K562 (cell line): Measurements from ENCODE around the gene CDKN2C. TPM values are rescaled to one million over a fixed set of nuclear protein-coding genes. Genes with fewer than 3 reads are reported as not detected.

ENCODE experiments used
- BRD4 ChIP-seq: fragments of 200-600 bp; sonication (generic); IDR thresholded peaks from 2 replicates; pipeline ENCODE4 v1.6.1; 2017; ENCODE audit warnings: inconsistent platforms
- CBX1 ChIP-seq: sonication (generic); IDR thresholded peaks from 2 replicates; pipeline ENCODE4 v1.6.1; 2016; ENCODE audit warnings: antibody characterized with exemption, low read depth, mild to moderate bottlenecking
- CBX2 ChIP-seq: fragments of 200-600 bp; sonication (generic); IDR thresholded peaks from one replicate; pipeline ENCODE4 v1.6.1; 2012; ENCODE audit warnings: mild to moderate bottlenecking, low read length, inconsistent platforms; ENCODE audit not compliant: insufficient read depth, poor library complexity, severe bottlenecking
- E2F3 ChIP-seq: fragments of 250-450 bp; sonication (Bioruptor Pico); IDR thresholded peaks from 2 replicates; pipeline ENCODE4 v1.4.0; 2020; ENCODE audit warnings: mild to moderate bottlenecking
- EWSR1 ChIP-seq: fragments of 450-650 bp; IDR thresholded peaks from 2 replicates; pipeline ENCODE4 v1.6.1; 2018; ENCODE audit warnings: borderline replicate concordance, mild to moderate bottlenecking, low read depth, moderate library complexity; ENCODE audit not compliant: partially characterized antibody
- FOXK1 ChIP-seq: sonication (generic); formaldehyde crosslinking; IDR thresholded peaks from 2 replicates; pipeline ENCODE4 v1.8.0; 2022; ENCODE audit warnings: missing genetic modification reagents, mild to moderate bottlenecking, borderline replicate concordance
- GABPB1 ChIP-seq: sonication (generic); formaldehyde crosslinking; IDR thresholded peaks from 2 replicates; pipeline ENCODE4 v1.8.0; 2022; ENCODE audit warnings: mild to moderate bottlenecking, missing genetic modification reagents
- KDM1A ChIP-seq, 2 experiments: fragments of 450-650 bp; IDR thresholded peaks; 2 replicates each; pipeline ENCODE4 v1.6.1; 2016; ENCODE audit warnings: mild to moderate bottlenecking in 2 of 2
- OTX1 ChIP-seq: fragments of 450-650 bp; formaldehyde crosslinking; IDR thresholded peaks from 2 replicates; pipeline ENCODE4 v1.4.0; 2022; ENCODE audit warnings: mild to moderate bottlenecking
- PCBP1 ChIP-seq: fragments of 200-400 bp; formaldehyde crosslinking; IDR thresholded peaks from 2 replicates; pipeline ENCODE4 v1.6.1; 2018; ENCODE audit warnings: mild to moderate bottlenecking, low read depth, low read length; ENCODE audit not compliant: poor library complexity, severe bottlenecking
- PCBP2 ChIP-seq: fragments of 200-400 bp; formaldehyde crosslinking; IDR thresholded peaks from 2 replicates; pipeline ENCODE4 v1.6.1; 2018; ENCODE audit warnings: low read length, low read depth, mild to moderate bottlenecking, moderate library complexity; ENCODE audit not compliant: poor library complexity, severe bottlenecking
- PHF8 ChIP-seq: fragments of 200-600 bp; sonication (generic); IDR thresholded peaks from 2 replicates; pipeline ENCODE4 v1.6.1; 2012; ENCODE audit warnings: mixed run types, mild to moderate bottlenecking, inconsistent platforms, low read length, moderate library complexity, borderline replicate concordance
- POLR2H ChIP-seq: IDR thresholded peaks from 2 replicates; pipeline ENCODE4 v1.6.1; 2016; ENCODE audit warnings: missing genetic modification characterization, low read depth, mild to moderate bottlenecking, control low read depth, missing compliant biosample characterization, moderate library complexity
- RBFOX2 ChIP-seq: fragments of 200-400 bp; formaldehyde crosslinking; IDR thresholded peaks from 2 replicates; pipeline ENCODE4 v1.6.1; 2017; ENCODE audit warnings: low read depth, mild to moderate bottlenecking, low read length, moderate library complexity
- RCOR1 ChIP-seq, 2 experiments: IDR thresholded peaks; 2 replicates each; pipeline ENCODE4 v1.6.1; 2012; ENCODE audit warnings: low read depth in 2 of 2, low read length in 2 of 2, borderline replicate concordance in 1 of 2, improper control_type of control experiment in 1 of 2
- SRSF7 ChIP-seq: fragments of 200-400 bp; formaldehyde crosslinking; optimal IDR thresholded peaks from 2 replicates; pipeline ENCODE3; 2017; ENCODE audit warnings: mild to moderate bottlenecking, low read depth, low read length
- TAF9B ChIP-seq: fragments of 450-650 bp; IDR thresholded peaks from 2 replicates; pipeline ENCODE4 v1.6.1; 2018; ENCODE audit warnings: mild to moderate bottlenecking; ENCODE audit not compliant: partially characterized antibody
- ZFX ChIP-seq: sonication (generic); formaldehyde crosslinking; IDR thresholded peaks from 2 replicates; pipeline ENCODE4 v1.8.0; 2022; ENCODE audit warnings: mild to moderate bottlenecking, missing genetic modification reagents, moderate library complexity
- ZNF263 ChIP-seq: sonication (generic); formaldehyde crosslinking; IDR thresholded peaks from 2 replicates; pipeline ENCODE4 v1.8.0; 2022; ENCODE audit warnings: mild to moderate bottlenecking, missing genetic modification reagents, borderline replicate concordance
- polyA plus RNA-seq, 8 experiments: library from polyadenylated mRNA; depleted of rRNA in 4 of 8; stranded (reverse) in 5 of 8; unstranded in 3 of 8; fragments of >200 nt; fragmentation: Nextera tagmentation in 2 of 8; fragmentation: Illumina TruSeq in 1 of 8; extraction: Ambion mirVana in 2 of 8; extraction: Trizol in 1 of 8; gene quantifications; 2 replicates each; pipeline versions ENCODE4 v1.2.1 to v1.2.3, GENCODE V29; 2011 to 2014; ENCODE audit warnings: inconsistent platforms in 1 of 8, missing spikeins in 1 of 8
- total RNA-seq, 7 experiments: library from RNA; depleted of rRNA in 6 of 7; stranded (reverse); fragments of >200 nt in 6 of 7; fragmentation: Illumina TruSeq in 2 of 7; extraction: Trizol in 2 of 7; gene quantifications; 2 replicates each; pipeline versions ENCODE4 v1.2.1 to v1.2.3, GENCODE V29; 2011 to 2021; ENCODE audit warnings: low replicate concordance in 1 of 7
- TF ChIP-seq, protein P1 (sequence below): sonication (generic); formaldehyde crosslinking; IDR thresholded peaks from 2 replicates; pipeline ENCODE4 v1.8.0; 2022; ENCODE audit warnings: mild to moderate bottlenecking, missing genetic modification reagents
- TF ChIP-seq, protein P2 (sequence below): fragments of 450-650 bp; IDR thresholded peaks from 2 replicates; pipeline ENCODE4 v1.6.1; 2018; ENCODE audit warnings: mild to moderate bottlenecking, low read depth; ENCODE audit not compliant: partially characterized antibody
- TF ChIP-seq, protein P3 (sequence below): fragments of 450-650 bp; IDR thresholded peaks from 2 replicates; pipeline ENCODE4 v1.6.1; 2017; ENCODE audit warnings: mild to moderate bottlenecking, moderate library complexity
- TF ChIP-seq, protein P4 (sequence below): IDR thresholded peaks from 2 replicates; pipeline ENCODE4 v1.6.1; 2012; ENCODE audit warnings: low read depth, low read length, improper control_type of control experiment, borderline replicate concordance

The CDKN2C gene
- total and polyA plus RNA-seq, 9 of the 15 experiments (the other 6 are each of a cell fraction or from before 2014, with no cell fraction given): 11.9 to 74.3 (median 45.9) TPM

DNA sequence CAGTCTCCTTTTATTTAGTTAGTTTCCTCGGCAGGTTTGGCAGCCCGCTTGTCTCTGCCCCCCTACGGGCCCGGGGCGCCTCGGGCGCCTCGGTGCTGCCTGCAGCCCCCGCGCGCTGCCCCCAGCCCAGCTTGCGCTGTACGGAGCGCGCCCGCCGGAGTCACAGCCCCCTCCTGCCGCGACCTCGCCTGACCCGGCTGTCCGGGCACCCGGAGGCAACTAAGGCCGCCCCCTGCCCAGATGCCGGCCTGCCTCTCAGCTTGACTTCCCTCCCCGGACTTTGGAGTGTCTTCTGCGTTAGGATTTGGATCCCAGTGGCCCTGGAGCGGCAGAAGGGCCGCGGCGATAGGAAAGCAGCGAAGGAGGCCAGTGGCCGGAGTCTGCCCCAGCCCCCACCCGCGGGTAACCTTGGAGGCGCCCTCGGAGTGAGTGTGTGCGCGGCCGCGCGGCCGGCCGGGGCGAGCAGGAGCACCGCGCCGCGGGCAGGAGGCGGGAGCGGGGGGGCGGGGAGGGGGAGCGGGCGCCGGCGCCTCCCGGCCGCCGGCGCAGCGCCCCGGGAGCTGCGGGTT lies 7.6 kb downstream of the CDKN2C start (continued):
- TF ChIP-seq E2F3 (CRISPR knock-in tag) (0 out of 2 replicates have a peak, but pooled peaks have one; percentile 29), OTX1 (no peak), CBX1 (peak; percentile 80; the same call in 1 of the 2 replicates), FOXK1 (peak; percentile 33; the same call in 1 of the 2 replicates), KDM1A (IDR thresholded peaks at IDR 0.05) (no peak), ZFX (CRISPR knock-in tag) (peak; percentile 88), BRD4 (peak; percentile 99), SRSF7 (peak; percentile 70), PCBP2 (no peak), PHF8 (peak; percentile 92), ZNF263 (peak; percentile 84), POLR2H (tag) (peak; percentile 57), CBX2 (no peak), PCBP1 (peak; percentile 41), TAF9B (peak; percentile 48), RCOR1 (IDR thresholded peaks at IDR 0.05; ENCODE audit: borderline replicate concordance in 1 of 2, low read depth in 2 of 2, low read length in 2 of 2) (peak in 1 of 2 experiments; percentile 58; a peak in 2 of 4 replicates), EWSR1 (no peak), GABPB1 (peak; percentile 63), RBFOX2 (peak; percentile 97)
- TF ChIP-seq, protein P1, sequence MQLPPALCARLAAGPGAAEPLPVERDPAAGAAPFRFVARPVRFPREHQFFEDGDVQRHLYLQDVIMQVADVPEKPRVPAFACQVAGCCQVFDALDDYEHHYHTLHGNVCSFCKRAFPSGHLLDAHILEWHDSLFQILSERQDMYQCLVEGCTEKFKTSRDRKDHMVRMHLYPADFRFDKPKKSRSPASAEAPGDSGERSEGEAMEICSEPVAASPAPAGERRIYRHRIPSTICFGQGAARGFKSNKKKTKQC (CRISPR knock-in tag): peak; percentile 55; the same call in 1 of the 2 replicates
- TF ChIP-seq, protein P2, sequence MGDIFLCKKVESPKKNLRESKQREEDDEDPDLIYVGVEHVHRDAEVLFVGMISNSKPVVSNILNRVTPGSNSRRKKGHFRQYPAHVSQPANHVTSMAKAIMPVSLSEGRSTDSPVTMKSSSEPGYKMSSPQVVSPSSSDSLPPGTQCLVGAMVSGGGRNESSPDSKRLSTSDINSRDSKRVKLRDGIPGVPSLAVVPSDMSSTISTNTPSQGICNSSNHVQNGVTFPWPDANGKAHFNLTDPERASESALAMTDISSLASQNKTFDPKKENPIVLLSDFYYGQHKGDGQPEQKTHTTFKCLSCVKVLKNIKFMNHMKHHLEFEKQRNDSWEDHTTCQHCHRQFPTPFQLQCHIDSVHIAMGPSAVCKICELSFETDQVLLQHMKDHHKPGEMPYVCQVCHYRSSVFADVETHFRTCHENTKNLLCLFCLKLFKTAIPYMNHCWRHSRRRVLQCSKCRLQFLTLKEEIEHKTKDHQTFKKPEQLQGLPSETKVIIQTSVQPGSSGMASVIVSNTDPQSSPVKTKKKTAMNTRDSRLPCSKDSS: no peak
- TF ChIP-seq, protein P3, sequence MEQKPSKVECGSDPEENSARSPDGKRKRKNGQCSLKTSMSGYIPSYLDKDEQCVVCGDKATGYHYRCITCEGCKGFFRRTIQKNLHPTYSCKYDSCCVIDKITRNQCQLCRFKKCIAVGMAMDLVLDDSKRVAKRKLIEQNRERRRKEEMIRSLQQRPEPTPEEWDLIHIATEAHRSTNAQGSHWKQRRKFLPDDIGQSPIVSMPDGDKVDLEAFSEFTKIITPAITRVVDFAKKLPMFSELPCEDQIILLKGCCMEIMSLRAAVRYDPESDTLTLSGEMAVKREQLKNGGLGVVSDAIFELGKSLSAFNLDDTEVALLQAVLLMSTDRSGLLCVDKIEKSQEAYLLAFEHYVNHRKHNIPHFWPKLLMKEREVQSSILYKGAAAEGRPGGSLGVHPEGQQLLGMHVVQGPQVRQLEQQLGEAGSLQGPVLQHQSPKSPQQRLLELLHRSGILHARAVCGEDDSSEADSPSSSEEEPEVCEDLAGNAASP: peak; percentile 96
- TF ChIP-seq, protein P4, sequence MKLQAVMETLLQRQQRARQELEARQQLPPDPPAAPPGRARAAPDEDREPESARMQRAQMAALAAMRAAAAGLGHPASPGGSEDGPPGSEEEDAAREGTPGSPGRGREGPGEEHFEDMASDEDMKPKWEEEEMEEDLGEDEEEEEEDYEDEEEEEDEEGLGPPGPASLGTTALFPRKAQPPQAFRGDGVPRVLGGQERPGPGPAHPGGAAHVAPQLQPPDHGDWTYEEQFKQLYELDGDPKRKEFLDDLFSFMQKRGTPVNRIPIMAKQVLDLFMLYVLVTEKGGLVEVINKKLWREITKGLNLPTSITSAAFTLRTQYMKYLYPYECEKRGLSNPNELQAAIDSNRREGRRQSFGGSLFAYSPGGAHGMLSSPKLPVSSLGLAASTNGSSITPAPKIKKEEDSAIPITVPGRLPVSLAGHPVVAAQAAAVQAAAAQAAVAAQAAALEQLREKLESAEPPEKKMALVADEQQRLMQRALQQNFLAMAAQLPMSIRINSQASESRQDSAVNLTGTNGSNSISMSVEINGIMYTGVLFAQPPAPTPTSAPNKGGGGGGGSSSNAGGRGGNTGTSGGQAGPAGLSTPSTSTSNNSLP: no peak
